Measurements from ENCODE around the gene ANTXR1.

Gene ANTXR1

DNA sequence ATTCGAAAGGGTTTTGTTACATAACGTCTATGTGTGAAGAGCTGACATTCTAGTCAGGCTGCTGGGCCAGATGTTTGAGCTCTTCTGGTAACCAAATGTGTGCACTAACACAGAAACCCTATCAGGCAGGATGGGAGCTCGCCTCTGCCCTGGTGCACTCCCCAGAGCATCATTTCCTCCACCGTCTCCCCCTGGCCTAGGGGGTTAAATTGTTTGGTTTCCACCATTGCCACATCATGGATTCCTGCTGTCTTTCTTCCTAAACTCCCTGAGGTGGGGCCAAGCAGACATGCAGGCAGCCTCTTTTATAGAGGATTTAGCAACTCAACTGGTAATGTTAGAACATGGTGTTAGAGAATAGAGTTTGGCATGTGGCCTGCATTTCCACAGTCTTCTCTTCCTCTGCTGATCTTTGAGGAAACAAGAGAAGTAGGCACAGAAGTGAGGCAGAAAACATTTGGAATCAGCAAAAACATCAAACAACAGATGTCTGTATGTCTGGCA lies 87.3 kb downstream of the ANTXR1 start:
- H3K27ac Mint-ChIP-seq: no peak overlapping the region
- H3K36me3 Mint-ChIP-seq: no peaks in the 10 kb centered on the region
- H3K4me1 Mint-ChIP-seq (ENCODE audit: low read depth): no peaks in the 10 kb centered on the region
- peaks cover 2% of the 10 kb centered on the region for H3K27me3 Mint-ChIP-seq
- H3K9me3 Mint-ChIP-seq (ENCODE audit: low read depth): no peaks in the 10 kb centered on the region
- no peak overlapping the region for H3K4me3 Mint-ChIP-seq

DNA sequence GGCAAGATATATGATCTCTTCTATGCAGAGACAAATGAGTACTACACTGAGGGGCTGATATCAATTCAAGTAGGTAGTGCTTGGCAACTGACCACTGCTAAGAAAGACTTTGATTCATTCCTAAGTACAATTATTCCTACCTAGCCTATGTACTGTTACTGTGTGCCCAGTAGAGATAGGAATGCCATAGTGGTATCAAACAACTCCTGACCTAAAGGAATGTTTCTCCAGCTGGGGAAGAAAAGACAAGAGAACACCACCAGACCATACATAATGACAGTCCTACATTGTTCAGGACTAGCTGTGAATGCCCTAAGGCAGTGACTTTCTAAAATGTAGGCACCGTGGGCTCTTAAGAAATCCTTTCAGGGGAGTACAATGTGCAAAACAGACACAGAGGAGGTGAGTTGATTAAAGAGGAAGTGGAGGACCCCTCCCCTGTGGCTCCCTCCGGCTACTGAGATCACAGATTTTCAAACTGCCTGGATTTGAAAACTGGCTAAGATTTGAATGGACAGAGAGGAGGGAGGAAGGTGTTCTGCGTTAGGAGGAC lies 89.1 kb downstream of the ANTXR1 start:
- Mint-ChIP-seq H3K27me3 (no peaks in the 10 kb centered on the region), H3K9me3 (ENCODE audit: low read depth) (no peaks in the 10 kb centered on the region), H3K4me3 (no peak overlapping the region), H3K36me3 (no peaks in the 10 kb centered on the region), H3K4me1 (ENCODE audit: low read depth) (no peaks in the 10 kb centered on the region), H3K27ac (no peak overlapping the region)

DNA sequence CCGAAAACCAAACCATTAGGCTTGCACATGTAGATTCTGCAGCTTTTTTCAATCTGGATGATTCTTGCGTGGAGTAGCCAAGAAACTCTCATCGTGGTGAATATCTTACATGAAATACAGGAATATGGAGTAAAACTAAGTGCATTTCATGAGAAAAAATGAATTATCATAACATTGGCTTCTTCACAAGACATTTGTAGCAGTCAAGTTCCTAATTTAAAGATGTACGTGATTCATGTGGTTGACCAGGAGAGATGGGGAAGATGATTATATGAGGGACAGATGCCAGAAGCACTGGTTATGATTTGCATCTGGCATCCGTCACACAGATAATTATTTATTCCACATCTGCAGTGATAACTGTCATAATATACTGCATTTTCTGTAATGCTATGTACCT lies 90.4 kb downstream of the ANTXR1 start:
- H3K4me3 Mint-ChIP-seq: no peak overlapping the region
- no peaks in the 10 kb centered on the region for H3K36me3 Mint-ChIP-seq
- H3K27ac Mint-ChIP-seq: no peak overlapping the region
- H3K4me1 Mint-ChIP-seq (ENCODE audit: low read depth): no peaks in the 10 kb centered on the region
- no peaks in the 10 kb centered on the region for H3K9me3 Mint-ChIP-seq (ENCODE audit: low read depth)
- H3K27me3 Mint-ChIP-seq: no peaks in the 10 kb centered on the region

DNA sequence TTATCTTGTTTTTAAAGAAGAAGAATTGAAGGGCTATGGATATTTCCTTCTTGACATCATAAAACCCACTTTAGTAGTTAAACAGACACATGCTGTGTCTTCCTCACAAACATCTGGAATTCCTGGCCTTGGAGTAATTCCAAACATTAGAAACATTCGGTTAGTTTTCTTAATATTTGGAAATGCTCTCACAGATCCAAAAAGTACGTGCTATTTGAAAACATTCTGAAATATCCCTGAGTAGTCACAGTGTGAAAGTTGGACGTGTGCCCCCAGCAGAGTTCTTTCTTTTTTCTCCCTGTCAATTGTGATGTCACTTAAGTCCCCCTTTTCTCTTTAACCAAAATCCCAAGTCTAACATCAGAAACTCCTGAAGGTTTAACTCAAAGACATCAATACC lies 91.3 kb downstream of the ANTXR1 start:
- Mint-ChIP-seq H3K4me3 (no peak overlapping the region), H3K27me3 (no peaks in the 10 kb centered on the region), H3K27ac (no peak overlapping the region), H3K36me3 (no peaks in the 10 kb centered on the region), H3K4me1 (ENCODE audit: low read depth) (no peaks in the 10 kb centered on the region), H3K9me3 (ENCODE audit: low read depth) (no peaks in the 10 kb centered on the region)

DNA sequence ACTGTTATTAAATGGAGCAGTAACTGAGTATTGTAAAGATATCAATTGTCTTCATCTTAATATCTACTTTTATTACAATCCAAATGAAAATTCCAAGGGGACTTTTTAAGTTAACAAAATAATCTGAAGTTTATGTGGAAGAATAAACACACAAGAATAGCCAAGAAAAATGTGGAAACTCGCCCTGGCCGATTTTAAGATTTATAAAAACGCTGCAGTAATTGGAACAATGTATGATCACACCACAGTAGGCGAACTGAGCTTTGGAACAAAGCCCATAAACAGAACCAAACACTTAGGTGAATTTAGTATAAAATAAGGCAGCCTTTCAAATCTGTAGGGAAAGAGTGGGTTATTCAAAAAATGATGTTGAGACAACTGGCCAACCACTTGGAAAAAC lies 96.3 kb downstream of the ANTXR1 start:
- Mint-ChIP-seq H3K4me3 (no peak overlapping the region), H3K27ac (no peak overlapping the region), H3K36me3 (no peaks in the 10 kb centered on the region), H3K4me1 (ENCODE audit: low read depth) (no peaks in the 10 kb centered on the region), H3K27me3 (no peaks in the 10 kb centered on the region), H3K9me3 (ENCODE audit: low read depth) (no peaks in the 10 kb centered on the region)

DNA sequence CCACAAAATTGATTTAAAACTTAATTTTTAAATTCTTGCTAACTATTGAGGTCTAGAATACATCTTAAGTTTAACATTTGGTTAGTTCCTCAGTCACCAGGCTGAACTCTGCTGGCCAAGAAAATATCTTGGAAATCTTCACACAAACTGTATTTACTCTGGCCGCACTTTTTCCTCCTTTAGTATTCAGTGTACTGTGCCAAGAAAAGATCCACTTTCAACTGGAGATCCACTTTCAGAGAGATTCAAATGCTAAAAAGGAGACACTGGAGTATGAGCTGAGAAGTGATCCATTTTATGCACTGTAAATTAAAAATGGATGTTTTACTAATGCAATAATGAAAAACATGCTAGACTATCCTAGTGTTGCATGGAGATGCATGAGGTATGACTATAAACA lies 98.1 kb downstream of the ANTXR1 start:
- Mint-ChIP-seq H3K27me3 (no peaks in the 10 kb centered on the region), H3K4me3 (no peak overlapping the region), H3K27ac (no peak overlapping the region), H3K4me1 (ENCODE audit: low read depth) (no peaks in the 10 kb centered on the region), H3K9me3 (ENCODE audit: low read depth) (no peaks in the 10 kb centered on the region), H3K36me3 (no peaks in the 10 kb centered on the region)

DNA sequence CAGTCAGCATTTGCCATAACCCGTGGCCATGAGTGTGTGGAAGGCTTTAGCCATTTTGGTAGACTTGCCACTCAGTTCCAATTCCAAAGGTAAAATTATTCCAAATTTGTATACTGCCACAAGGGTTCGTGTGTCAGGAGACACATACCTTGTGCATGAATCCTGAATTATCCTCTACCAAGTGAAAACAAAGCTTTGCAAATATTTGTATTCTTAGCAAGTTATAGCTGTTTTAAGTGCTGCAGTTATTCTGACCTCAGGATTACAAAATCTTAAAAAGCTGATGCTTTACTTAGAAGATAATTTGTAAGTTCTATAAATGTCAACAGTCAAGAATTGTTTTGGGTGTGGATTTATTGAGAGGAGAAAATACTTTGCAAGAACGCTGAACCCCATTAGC lies 100.6 kb downstream of the ANTXR1 start:
- Mint-ChIP-seq H3K4me3 (no peak overlapping the region), H3K27me3 (no peaks in the 10 kb centered on the region), H3K27ac (no peak overlapping the region), H3K36me3 (no peaks in the 10 kb centered on the region), H3K9me3 (ENCODE audit: low read depth) (no peaks in the 10 kb centered on the region), H3K4me1 (ENCODE audit: low read depth) (no peaks in the 10 kb centered on the region)

DNA sequence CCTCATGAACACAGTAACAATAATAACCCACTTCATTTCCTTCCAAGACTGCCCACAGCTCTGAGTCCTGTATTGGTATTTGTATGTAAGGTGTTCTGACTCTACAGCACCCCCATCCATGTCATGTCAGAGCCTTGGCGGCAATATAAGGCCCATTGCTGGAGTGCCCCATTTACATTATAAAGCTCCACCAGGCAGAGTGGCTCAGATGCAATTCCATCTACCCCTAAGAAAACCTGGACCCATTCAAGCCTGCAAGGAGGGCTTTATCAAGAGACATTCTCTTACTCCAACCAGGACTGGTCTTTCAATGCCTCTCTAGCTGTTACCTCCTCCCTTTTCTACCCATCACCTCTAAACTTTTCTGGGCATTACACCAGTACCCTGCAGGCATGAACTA lies 101.6 kb downstream of the ANTXR1 start:
- H3K9me3 Mint-ChIP-seq (ENCODE audit: low read depth): no peaks in the 10 kb centered on the region
- no peak overlapping the region for H3K4me3 Mint-ChIP-seq
- no peaks in the 10 kb centered on the region for H3K27me3 Mint-ChIP-seq
- H3K36me3 Mint-ChIP-seq: no peaks in the 10 kb centered on the region
- no peak overlapping the region for H3K27ac Mint-ChIP-seq
- H3K4me1 Mint-ChIP-seq (ENCODE audit: low read depth): no peaks in the 10 kb centered on the region

DNA sequence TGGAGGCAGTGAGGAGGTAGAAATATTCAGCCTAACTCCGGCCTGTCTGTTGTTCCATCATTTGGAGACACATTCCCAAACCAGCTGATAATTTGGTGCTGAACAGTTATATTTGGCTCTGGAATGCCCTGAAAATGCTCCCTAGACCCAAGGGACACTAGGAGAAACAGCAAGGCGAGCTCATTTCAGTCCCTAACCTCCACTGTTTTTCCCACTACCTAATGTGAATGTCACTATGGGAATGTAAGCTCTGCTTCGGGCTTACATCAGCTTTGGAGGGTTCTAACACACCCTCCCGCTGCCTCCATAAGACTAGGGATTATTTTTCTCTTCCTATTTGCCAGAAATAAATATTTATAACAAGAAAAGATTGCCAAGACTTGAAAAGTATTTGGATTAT lies 103.5 kb downstream of the ANTXR1 start:
- H3K27me3 Mint-ChIP-seq: no peaks in the 10 kb centered on the region
- no peak overlapping the region for H3K4me3 Mint-ChIP-seq
- no peak overlapping the region for H3K27ac Mint-ChIP-seq
- H3K36me3 Mint-ChIP-seq: no peaks in the 10 kb centered on the region
- no peaks in the 10 kb centered on the region for H3K4me1 Mint-ChIP-seq (ENCODE audit: low read depth)
- H3K9me3 Mint-ChIP-seq (ENCODE audit: low read depth): no peaks in the 10 kb centered on the region

DNA sequence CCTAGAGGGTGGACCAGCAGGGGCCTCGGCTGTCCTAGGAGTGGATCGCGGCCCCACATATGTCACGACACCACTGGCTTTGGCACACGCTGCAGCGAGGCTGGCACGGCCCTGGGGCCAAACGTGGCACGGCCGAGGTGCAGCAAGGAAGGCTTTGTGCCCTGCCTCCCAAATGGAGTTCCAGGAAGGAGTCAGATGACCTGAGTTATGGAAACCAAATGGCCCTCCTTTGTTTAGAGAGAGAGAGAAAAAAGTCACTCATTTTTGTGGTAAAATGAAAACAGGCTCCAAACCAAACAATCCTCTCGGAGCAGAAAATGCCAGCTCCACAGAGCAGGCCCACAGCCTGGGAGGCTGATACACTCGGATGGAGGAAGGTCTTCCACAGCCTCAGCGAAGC lies 105.6 kb downstream of the ANTXR1 start:
- Mint-ChIP-seq H3K36me3 (no peaks in the 10 kb centered on the region), H3K4me1 (ENCODE audit: low read depth) (no peaks in the 10 kb centered on the region), H3K27me3 (no peaks in the 10 kb centered on the region), H3K4me3 (no peak overlapping the region), H3K27ac (no peak overlapping the region), H3K9me3 (ENCODE audit: low read depth) (no peaks in the 10 kb centered on the region)

DNA sequence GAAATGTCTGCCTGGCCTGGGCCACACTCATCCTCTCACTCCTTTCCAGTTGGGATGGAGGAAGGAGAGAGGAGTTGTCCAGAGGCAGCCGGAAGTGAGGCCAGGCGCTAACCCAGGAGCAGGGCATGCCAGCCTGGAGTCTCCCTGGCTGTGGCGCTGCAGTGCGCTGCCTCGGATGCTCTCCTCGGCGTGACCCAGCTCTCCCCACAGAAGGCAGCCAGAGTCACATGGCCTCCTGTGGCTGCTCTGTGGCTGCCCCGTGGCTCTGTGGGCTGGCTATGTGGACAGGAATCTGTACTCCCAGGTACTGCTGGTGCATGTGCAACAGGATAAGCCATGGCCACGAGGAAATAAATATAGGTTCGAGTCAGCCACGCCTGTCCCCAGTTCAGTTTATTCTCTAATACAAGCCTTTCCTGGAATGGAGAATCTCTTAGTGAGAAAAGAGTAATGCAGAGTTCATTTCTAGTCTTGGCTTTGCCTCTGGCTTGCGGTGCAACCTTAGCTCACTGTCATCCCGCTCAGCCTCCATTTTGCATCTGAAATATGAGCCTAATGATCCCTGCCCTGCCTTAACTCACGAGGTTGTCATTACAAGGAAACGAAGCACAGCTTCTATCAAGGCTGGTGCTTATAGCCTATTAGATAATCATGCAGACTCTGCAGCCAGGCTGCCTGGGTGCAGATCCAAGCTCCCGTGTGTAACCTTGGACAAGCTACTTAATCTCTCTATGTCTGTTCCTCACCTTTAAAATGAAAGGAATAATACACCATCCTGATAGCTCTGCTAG lies 106.3 kb downstream of the ANTXR1 start:
- Mint-ChIP-seq H3K4me1 (ENCODE audit: low read depth) (no peaks in the 10 kb centered on the region), H3K27me3 (no peaks in the 10 kb centered on the region), H3K27ac (no peak overlapping the region), H3K4me3 (no peak overlapping the region), H3K9me3 (ENCODE audit: low read depth) (no peaks in the 10 kb centered on the region), H3K36me3 (no peaks in the 10 kb centered on the region)

DNA sequence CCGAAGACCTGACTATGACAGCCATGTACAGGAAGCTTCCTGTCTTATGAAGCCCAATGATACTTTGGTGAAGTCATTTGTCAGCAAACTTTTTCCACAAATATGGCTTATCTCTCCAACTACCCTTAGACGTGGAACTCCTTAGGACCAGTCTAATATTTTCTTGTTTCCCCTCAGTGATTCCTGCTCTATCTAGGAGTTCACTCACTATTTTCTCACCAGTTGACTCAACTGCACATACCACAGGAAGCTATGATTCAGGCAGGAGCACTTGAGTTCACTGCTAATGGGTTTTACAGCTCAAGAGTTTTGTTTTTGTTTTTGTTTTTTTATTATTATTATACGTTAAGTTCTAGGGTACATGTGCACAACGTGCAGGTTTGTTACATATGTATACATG lies 109.3 kb downstream of the ANTXR1 start:
- Mint-ChIP-seq H3K4me3 (no peak overlapping the region), H3K27me3 (peaks cover 4% of the 10 kb centered on the region), H3K9me3 (ENCODE audit: low read depth) (no peaks in the 10 kb centered on the region), H3K27ac (no peak overlapping the region), H3K4me1 (ENCODE audit: low read depth) (no peaks in the 10 kb centered on the region), H3K36me3 (no peaks in the 10 kb centered on the region)

DNA sequence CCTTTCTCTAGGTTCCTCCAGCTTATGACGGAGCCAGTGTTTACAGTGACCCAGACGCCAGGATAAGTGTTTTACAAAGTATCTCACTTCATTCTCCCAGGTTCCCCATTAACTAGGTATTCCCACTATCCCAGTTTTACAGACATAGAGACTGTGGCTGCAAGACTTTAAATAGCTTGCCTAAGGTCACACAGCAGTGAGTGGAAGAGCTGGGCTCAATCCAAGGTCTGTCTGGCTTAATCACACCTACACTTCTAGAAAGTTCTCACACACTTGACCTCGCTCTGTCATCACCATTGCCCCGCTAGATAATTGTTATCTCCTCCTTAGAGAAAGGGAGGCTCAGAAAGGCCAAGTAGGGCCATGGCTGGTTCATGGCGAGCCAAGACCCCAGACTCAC lies 110.2 kb downstream of the ANTXR1 start:
- no peak overlapping the region for H3K4me3 Mint-ChIP-seq
- no peaks in the 10 kb centered on the region for H3K4me1 Mint-ChIP-seq (ENCODE audit: low read depth)
- H3K27me3 Mint-ChIP-seq: peaks cover 6% of the 10 kb centered on the region
- H3K9me3 Mint-ChIP-seq (ENCODE audit: low read depth): no peaks in the 10 kb centered on the region
- H3K27ac Mint-ChIP-seq: no peak overlapping the region
- no peaks in the 10 kb centered on the region for H3K36me3 Mint-ChIP-seq

DNA sequence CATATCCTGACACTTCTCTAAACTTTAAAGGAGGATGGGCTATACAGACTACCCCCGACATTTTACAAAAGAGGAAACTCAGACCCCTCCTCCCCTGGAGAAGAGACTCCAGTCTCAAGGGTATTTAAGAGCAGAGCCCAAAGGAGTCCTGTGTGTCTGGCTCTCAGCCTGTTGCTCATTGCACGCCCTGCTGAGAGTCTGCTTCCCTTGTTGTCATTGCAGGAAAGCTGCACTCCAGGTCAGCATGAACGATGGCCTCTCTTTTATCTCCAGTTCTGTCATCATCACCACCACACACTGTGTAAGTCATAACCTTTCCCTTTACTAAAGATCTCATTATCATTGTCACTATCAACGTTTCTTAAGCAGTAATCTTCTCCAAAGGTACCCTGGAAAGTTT lies 111.4 kb downstream of the ANTXR1 start:
- Mint-ChIP-seq H3K27ac (no peak overlapping the region), H3K4me1 (ENCODE audit: low read depth) (no peaks in the 10 kb centered on the region), H3K4me3 (no peak overlapping the region), H3K9me3 (ENCODE audit: low read depth) (no peaks in the 10 kb centered on the region), H3K36me3 (no peaks in the 10 kb centered on the region), H3K27me3 (peaks cover 6% of the 10 kb centered on the region)

DNA sequence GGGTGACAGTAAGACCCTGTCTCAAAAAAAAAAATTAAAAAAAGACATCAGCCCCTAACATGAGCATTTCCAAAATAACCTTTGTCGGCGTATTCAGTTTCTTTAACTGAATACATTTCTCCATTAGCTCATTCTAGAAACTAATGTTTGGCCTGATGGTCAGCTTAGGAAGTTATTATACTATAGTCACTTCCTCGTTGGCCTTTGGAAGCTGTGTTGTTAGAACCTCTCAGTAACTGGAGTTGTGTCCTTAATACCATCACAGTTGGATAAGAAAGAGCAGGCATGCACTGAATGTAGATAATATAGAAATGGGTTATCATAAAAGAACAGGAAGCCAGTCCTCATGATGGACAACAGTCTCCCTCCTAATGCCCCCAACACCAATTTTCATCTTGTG lies 112.8 kb downstream of the ANTXR1 start:
- Mint-ChIP-seq H3K27me3 (peaks cover 6% of the 10 kb centered on the region), H3K4me1 (ENCODE audit: low read depth) (no peaks in the 10 kb centered on the region), H3K9me3 (ENCODE audit: low read depth) (no peaks in the 10 kb centered on the region), H3K4me3 (no peak overlapping the region), H3K36me3 (no peaks in the 10 kb centered on the region), H3K27ac (no peak overlapping the region)

DNA sequence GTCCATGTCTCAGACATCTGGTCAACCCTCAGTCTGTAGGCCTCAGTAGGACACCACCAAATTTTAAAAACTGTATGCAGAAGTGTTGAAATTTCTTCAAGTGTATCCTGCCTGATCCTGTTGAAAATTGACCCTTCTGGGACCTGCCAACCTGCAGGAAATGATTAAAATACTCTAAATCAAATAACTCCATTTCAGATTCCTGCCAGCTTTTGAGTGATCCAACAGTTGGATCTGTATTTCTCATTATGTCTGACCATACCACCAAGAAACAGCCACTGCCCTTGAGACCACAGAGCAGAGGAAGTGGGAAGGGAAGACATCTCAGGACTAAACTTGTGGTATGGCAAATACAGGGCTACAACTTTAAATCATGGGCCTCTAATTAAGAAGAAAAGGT lies 113.4 kb downstream of the ANTXR1 start:
- no peak overlapping the region for H3K4me3 Mint-ChIP-seq
- no peaks in the 10 kb centered on the region for H3K9me3 Mint-ChIP-seq (ENCODE audit: low read depth)
- no peak overlapping the region for H3K27ac Mint-ChIP-seq
- no peaks in the 10 kb centered on the region for H3K4me1 Mint-ChIP-seq (ENCODE audit: low read depth)
- H3K36me3 Mint-ChIP-seq: no peaks in the 10 kb centered on the region
- H3K27me3 Mint-ChIP-seq: peaks cover 6% of the 10 kb centered on the region

All from activated naive CD8-positive, alpha-beta T cell (primary cell).